Prostate gland (tissue), 2 donors: Measurements from ENCODE around the gene TLL1.

Source experiments
- CTCF ChIP-seq, 4 experiments: fragments of 200-600 bp in 2 of 4; fragments of 450-650 bp in 2 of 4; sonication (generic) in 2 of 4; IDR thresholded peaks; 1 replicate in 3 of 4; 2 replicates in 1 of 4; pipeline ENCODE4 v1.5.1; 2016 to 2019; ENCODE audit warnings: antibody characterized with exemption in 4 of 4, mild to moderate bottlenecking in 2 of 4, moderate library complexity in 2 of 4
- POLR2A ChIP-seq: fragments of 450-650 bp; IDR thresholded peaks from one replicate; pipeline ENCODE4 v1.6.1; 2016; ENCODE audit warnings: antibody characterized with exemption, mild to moderate bottlenecking
- POLR2AphosphoS5 ChIP-seq: sonication (generic); formaldehyde crosslinking; IDR thresholded peaks from one replicate; pipeline ENCODE4 v1.6.1; 2017; ENCODE audit warnings: antibody characterized with exemption

GRCh38 chr4:165851256-165851655 is 21.8 kb upstream of the TLL1 start:
- TF ChIP-seq CTCF (IDR thresholded peaks at IDR 0.05) (no peak), POLR2A (no peak), POLR2AphosphoS5 (no peak)
